Esophagus muscularis mucosa (tissue), 4 donors: ENCODE data around the gene CHP1. TPM values are rescaled to one million over a fixed set of nuclear protein-coding genes. Genes with fewer than 3 reads are reported as not detected.

Experiments
- DNase-seq: peaks from one replicate; pipeline ENCODE4 v3.0.0-alpha.2; 2017; ENCODE audit errors: extremely low spot score
- H3K27ac ChIP-seq, 4 donors: fragments of 200-600 bp; sonication (generic); replicated peaks in 1 of 4; 1 replicate in 3 of 4; 2 replicates in 1 of 4; pipeline ENCODE4 v1.5.1; 2016 to 2019; ENCODE audit warnings: mild to moderate bottlenecking in 1 of 4
- H3K27me3 ChIP-seq, 4 donors: fragments of 200-600 bp; sonication (generic); one replicate each; pipeline versions ENCODE4 v1.5.1 to v1.6.0; 2016 to 2019
- H3K36me3 ChIP-seq, 4 donors: fragments of 200-600 bp; sonication (generic); one replicate each; pipeline ENCODE4 v1.5.1; 2016 to 2019
- H3K4me1 ChIP-seq, 4 donors: fragments of 200-600 bp; sonication (generic); one replicate each; pipeline ENCODE4 v1.5.1; 2016 to 2019
- H3K4me3 ChIP-seq, 4 donors: fragments of 200-600 bp; sonication (generic); 1 replicate in 2 of 4; 2 replicates in 2 of 4; pipeline ENCODE4 v1.5.1; 2016 to 2019; ENCODE audit warnings: mild to moderate bottlenecking in 4 of 4, moderate library complexity in 1 of 4
- H3K9me3 ChIP-seq, 4 donors: fragments of 200-600 bp; sonication (generic); 1 replicate in 3 of 4; 2 replicates in 1 of 4; pipeline ENCODE4 v1.5.1; 2016 to 2019
- EP300 ChIP-seq: sonication (generic); formaldehyde crosslinking; IDR thresholded peaks from one replicate; pipeline ENCODE4 v1.6.1; 2017; ENCODE audit warnings: antibody characterized with exemption
- POLR2A ChIP-seq: fragments of 450-650 bp; IDR thresholded peaks from one replicate; pipeline ENCODE4 v1.6.1; 2017; ENCODE audit warnings: antibody characterized with exemption, moderate library complexity, mild to moderate bottlenecking, low read depth
- POLR2AphosphoS5 ChIP-seq, 2 donors: sonication (generic); formaldehyde crosslinking; IDR thresholded peaks; one replicate each; pipeline ENCODE4 v1.6.1; 2017; ENCODE audit warnings: antibody characterized with exemption in 2 of 2
- WGBS: methylation state at CpG from one replicate; pipeline ENCODE4 v1.1.5; 2018; 5-methylcytosine and 5-hydroxymethylcytosine counted together
- intact Hi-C: fragments of 100-400 bp; cut with DNase I; formaldehyde crosslinking; loops from one replicate; pipeline ENCODE4 v1.15.1; 2023
- total RNA-seq, 4 donors: library from RNA; depleted of rRNA; stranded (reverse); fragments of >200 nt; gene quantifications; one replicate each; pipeline versions ENCODE4 v1.1.0 to v1.2.1, GENCODE V29; 2016
- TF ChIP-seq, protein P1 (sequence below), 3 experiments: fragments of 200-600 bp in 2 of 3; fragments of 450-650 bp in 1 of 3; sonication (generic) in 2 of 3; IDR thresholded peaks; one replicate each; pipeline ENCODE4 v1.5.1; 2017 to 2019; ENCODE audit warnings: antibody characterized with exemption in 3 of 3, mild to moderate bottlenecking in 2 of 3, moderate library complexity in 1 of 3

The CHP1 gene
- total RNA-seq, 4 donors from 2014 or later: 67.3 to 108 (median 94.5) TPM

DNA sequence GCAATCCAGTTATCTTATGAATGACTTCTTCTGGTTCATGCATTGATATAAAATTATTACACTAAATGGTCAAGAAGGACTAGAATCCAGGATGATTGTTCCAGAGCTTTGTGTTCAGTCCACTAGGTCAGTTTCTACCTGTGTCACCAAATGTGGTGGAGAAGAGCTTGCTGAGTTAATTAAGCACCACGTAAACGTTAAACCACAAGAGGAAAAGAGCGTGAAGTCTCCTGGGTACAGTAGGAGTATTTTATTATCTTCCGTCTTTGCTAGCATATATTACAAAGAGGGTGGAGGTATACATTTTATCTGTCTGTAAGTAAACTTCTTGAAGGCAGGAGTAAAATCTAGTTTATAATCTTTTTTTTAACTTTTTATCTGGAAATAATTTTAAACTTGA lies 23.5 kb downstream of the CHP1 start:
- Histone ChIP-seq H3K27me3 (no peaks in the 10 kb centered on the region), H3K36me3 (peaks cover 6 to 59% (median 19%) of the 10 kb centered on the region in 4 donors), H3K4me3 (no peak overlapping the region), H3K4me1 (peaks cover 4 to 12% (median 8%) of the 10 kb centered on the region in 4 donors), H3K27ac (no peak overlapping the region), H3K9me3 (no peaks in the 10 kb centered on the region)
- DNase-seq: no peak
- TF ChIP-seq, protein P1, sequence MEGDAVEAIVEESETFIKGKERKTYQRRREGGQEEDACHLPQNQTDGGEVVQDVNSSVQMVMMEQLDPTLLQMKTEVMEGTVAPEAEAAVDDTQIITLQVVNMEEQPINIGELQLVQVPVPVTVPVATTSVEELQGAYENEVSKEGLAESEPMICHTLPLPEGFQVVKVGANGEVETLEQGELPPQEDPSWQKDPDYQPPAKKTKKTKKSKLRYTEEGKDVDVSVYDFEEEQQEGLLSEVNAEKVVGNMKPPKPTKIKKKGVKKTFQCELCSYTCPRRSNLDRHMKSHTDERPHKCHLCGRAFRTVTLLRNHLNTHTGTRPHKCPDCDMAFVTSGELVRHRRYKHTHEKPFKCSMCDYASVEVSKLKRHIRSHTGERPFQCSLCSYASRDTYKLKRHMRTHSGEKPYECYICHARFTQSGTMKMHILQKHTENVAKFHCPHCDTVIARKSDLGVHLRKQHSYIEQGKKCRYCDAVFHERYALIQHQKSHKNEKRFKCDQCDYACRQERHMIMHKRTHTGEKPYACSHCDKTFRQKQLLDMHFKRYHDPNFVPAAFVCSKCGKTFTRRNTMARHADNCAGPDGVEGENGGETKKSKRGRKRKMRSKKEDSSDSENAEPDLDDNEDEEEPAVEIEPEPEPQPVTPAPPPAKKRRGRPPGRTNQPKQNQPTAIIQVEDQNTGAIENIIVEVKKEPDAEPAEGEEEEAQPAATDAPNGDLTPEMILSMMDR (IDR thresholded peaks at IDR 0.05): no peak
- TF ChIP-seq EP300: no peak
- TF ChIP-seq POLR2AphosphoS5 (IDR thresholded peaks at IDR 0.05): no peak
- TF ChIP-seq POLR2A: no peak
- 81% methylated on average over 4 of the region's 4 CpGs for WGBS
- intact Hi-C loops: no loop called here

DNA sequence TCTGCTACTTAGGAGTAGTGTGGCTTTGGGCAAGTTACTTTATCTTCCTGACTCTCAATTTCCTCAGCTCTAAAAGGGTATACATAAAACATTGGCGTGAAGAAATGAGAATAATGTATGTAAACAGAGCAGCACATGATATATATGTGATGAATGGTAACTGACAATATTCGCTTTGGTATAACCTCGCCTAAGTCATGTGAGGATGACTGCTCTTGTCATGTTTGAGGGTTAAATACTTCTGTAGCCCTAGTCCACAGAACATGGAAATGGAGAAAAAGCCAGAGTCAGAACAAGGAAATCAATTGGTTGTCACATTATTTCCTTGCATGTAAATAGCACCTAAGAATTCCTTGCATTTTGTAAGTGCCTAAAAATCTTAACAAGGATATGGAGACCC lies 25.0 kb downstream of the CHP1 start:
- Histone ChIP-seq H3K4me1 (peaks cover 0 to 4% (median 3%) of the 10 kb centered on the region in 4 donors), H3K27me3 (no peaks in the 10 kb centered on the region), H3K27ac (no peak overlapping the region), H3K36me3 (peaks cover 6 to 61% (median 19%) of the 10 kb centered on the region in 4 donors), H3K4me3 (no peak overlapping the region), H3K9me3 (no peaks in the 10 kb centered on the region)
- DNase-seq: no peak
- 99% methylated on average over 3 of the region's 3 CpGs for WGBS
- intact Hi-C loops: no loop called here
- TF ChIP-seq POLR2A: no peak
- TF ChIP-seq EP300: no peak
- TF ChIP-seq, protein P1 (IDR thresholded peaks at IDR 0.05): no peak
- TF ChIP-seq POLR2AphosphoS5 (IDR thresholded peaks at IDR 0.05): no peak

DNA sequence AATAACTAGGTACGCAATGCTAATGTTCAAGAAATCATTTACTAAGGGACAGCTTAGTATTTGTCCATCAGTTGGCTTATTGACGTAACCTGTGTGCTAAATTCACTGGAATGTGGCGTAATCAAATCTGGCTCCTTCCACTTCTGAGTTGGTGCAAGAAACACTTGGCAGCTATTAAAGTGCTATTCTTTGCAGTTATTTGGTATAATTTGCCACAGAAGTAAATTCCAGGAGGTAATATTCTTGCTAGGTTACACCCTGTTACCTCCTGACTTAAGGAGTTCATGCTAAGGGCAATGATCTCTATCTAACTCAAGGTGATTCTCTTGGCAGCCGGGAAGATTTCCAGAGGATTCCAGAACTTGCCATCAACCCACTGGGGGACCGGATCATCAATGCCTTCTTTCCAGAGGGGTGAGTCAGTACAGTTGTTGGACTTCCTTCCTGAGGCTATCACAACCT lies 25.5 kb downstream of the CHP1 start:
- DNase-seq: no peak
- H3K27ac ChIP-seq: no peak overlapping the region
- peaks cover 0 to 4% (median 3%) of the 10 kb centered on the region in 4 donors for H3K4me1 ChIP-seq
- intact Hi-C loops: no loop called here
- WGBS: 81% methylated on average over 5 of the region's 5 CpGs
- no peaks in the 10 kb centered on the region for H3K27me3 ChIP-seq
- peaks cover 6 to 58% (median 19%) of the 10 kb centered on the region in 4 donors for H3K36me3 ChIP-seq
- H3K9me3 ChIP-seq: no peaks in the 10 kb centered on the region
- no peak overlapping the region for H3K4me3 ChIP-seq
- TF ChIP-seq EP300: no peak
- no peak for TF ChIP-seq POLR2AphosphoS5 (IDR thresholded peaks at IDR 0.05)
- TF ChIP-seq, protein P1 (IDR thresholded peaks at IDR 0.05): no peak
- no peak for TF ChIP-seq POLR2A

DNA sequence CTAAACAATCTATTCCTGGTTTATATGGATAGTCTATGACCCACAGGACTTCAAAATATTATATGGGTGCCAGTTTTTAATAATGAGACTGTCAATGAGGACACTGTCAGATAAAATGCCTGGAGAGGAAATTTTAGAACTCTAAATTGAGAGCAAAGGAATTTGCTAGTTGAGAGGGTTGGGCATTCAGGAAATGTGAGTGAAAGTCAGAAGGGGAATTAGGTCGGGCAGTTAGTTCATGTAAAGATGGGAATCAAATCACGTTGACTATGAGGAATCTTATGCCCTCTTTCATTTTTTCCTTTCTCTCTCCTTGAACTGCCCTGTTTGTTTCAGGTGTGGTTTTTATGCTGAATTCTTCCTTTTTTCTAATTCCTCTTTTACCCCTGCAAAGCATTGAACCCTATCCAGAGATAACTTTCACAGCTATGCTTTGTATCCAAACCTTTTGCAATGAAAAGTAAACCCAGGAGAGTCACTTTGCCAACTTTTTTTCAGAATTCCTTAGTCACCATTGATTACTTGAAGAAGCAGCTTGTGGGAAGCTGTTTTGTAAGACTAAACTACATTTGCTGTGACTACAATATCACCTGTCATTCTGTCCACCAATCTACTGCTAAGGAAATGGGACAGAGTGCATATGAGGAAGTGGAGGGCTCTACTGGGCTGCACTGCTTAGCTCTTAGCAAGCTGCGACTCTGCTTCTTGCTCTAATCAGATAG lies 27.8 kb downstream of the CHP1 start:
- Histone ChIP-seq H3K9me3 (no peaks in the 10 kb centered on the region), H3K27ac (no peak overlapping the region), H3K4me3 (no peak overlapping the region), H3K36me3 (peaks cover 18 to 63% (median 33%) of the 10 kb centered on the region in 4 donors), H3K27me3 (no peaks in the 10 kb centered on the region), H3K4me1 (peaks cover 0 to 10% (median 3%) of the 10 kb centered on the region in 4 donors)
- no peak for DNase-seq
- TF ChIP-seq EP300: no peak
- no peak for TF ChIP-seq POLR2A
- TF ChIP-seq, protein P1 (IDR thresholded peaks at IDR 0.05): no peak
- no peak for TF ChIP-seq POLR2AphosphoS5 (IDR thresholded peaks at IDR 0.05)
- intact Hi-C loops: no loop called here
- 64% methylated on average over 3 of the region's 3 CpGs for WGBS
